Astrocyte of the spinal cord (primary cell): ENCODE measurements around the gene DNAH14.
A peak's percentile ranks its signal among the peaks of the same experiment; 100 is the strongest.
"Not testable (repeated sequence)": the region's sequence is repeated elsewhere in the genome, so short reads cannot be mapped to it uniquely, and the experiment has no call there.

Experiments
- DNase-seq: peaks from one replicate; pipeline ENCODE4 v3.0.0; 2011; ENCODE audit warnings: low read depth, low spot score
- H3K4me3 ChIP-seq: 2 replicates; pipeline ENCODE4 v1.5.1; 2011; ENCODE audit warnings: low read depth, mild to moderate bottlenecking, low read length, moderate library complexity
- CTCF ChIP-seq: IDR thresholded peaks from 2 replicates; pipeline ENCODE4 v1.5.1; 2012; ENCODE audit warnings: low read depth, mild to moderate bottlenecking, low read length, inconsistent platforms
- in situ Hi-C: cut with HindIII; loops from 2 replicates; pipeline ENCODE4 v1.10.0; 2017; ENCODE audit warnings: low sequenced_read_pairs

DNAH14 gene

GRCh38 chr1:225373155-225373554, 443.7 kb downstream of the DNAH14 start:
- in situ Hi-C loops: no loop called here
- H3K4me3 ChIP-seq: no peak overlapping the region
- TF ChIP-seq CTCF: no peak
- no peak for DNase-seq

- in situ Hi-C loops: no loop called here
- no peak for TF ChIP-seq CTCF
- H3K4me3 ChIP-seq: no peak overlapping the region
- no peak for DNase-seq
These were observed 445.5 kb downstream of the DNAH14 start for GRCh38 chr1:225374996-225375395.

- peak; percentile 63 for DNase-seq
- in situ Hi-C loops: no loop called here
- H3K4me3 ChIP-seq: no peak overlapping the region
- TF ChIP-seq CTCF: no peak
These were observed 449.4 kb downstream of the DNAH14 start for GRCh38 chr1:225378880-225379279.

GRCh38 chr1:225380691-225381090, 451.2 kb downstream of the DNAH14 start:
- H3K4me3 ChIP-seq: no peak overlapping the region
- in situ Hi-C loops: no loop called here
- no peak for DNase-seq
- no peak for TF ChIP-seq CTCF

- not testable (repeated sequence) for H3K4me3 ChIP-seq
These were observed 457.4 kb downstream of the DNAH14 start for GRCh38 chr1:225386860-225387259.

DNA sequence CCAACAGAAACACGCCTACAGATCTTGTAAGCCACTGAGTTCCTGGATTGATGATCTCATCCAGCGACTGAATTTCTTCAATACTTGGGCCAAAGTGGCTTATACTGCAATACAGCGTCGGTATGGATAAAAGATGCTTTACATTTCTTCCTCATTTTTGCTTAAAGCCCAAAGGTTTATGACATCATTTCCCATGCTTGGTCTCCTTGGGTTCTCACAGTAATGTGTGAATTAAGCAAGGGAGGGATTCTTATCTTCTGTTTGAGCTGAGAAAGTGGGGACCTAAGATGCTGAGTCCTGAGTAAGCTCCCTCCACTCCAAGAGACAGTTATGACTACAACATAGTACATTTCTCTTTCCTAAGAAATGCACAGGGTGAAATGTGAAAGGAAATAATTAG, 458.9 kb downstream of the DNAH14 start:
- no peak overlapping the region for H3K4me3 ChIP-seq
- no peak for DNase-seq
- in situ Hi-C loops: no loop called here
- no peak for TF ChIP-seq CTCF

More at GRCh38 chr1:225386860-225387259, 457.4 kb downstream of the DNAH14 start:
- in situ Hi-C loops, DNase-seq: not testable (repeated sequence)

DNA sequence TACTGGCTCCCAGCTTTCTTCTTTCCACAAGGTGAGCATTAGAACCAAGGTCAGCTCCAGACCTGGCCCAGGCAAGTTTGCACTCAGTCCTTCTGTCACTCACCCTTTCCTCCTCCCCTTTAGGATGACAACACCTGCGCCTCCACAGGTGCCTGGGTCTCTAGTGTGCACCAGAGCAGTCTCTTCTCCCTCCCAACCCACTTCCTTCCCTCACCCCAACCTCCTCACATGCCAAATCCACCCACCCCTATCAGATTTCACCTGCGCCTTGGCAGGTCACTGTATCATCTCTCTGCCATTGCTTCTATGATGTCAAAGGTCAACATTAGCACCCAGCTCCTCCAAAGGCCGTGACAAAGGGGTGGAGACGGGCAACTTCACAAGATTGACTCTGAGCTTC, 460.4 kb downstream of the DNAH14 start:
- in situ Hi-C loops: no loop called here
- DNase-seq: no peak

More for the DNA sequence above, 460.4 kb downstream of the DNAH14 start:
- TF ChIP-seq CTCF: no peak
- no peak overlapping the region for H3K4me3 ChIP-seq
